Limb (tissue), 2 donors: ENCODE data around the gene TSHZ1.
A peak's percentile ranks its signal among the peaks of the same experiment; 100 is the strongest.

ENCODE experiments used
- DNase-seq, 2 donors: peaks; one replicate each; pipeline ENCODE4 v3.0.0-alpha.2; 2016; ENCODE audit errors: extremely low spot score in 2 of 2

TSHZ1 gene

GRCh38 chr18:75210274-75211001 lies at the start of gene TSHZ1:
Gene TSHZ1 (plus strand): TSS chr18:75210797. CDS start chr18:75211877, 1,080 bp downstream.
- DNase-seq: peak; percentile 80 to 90

GRCh38 chr18:75161256-75162028 lies 49.2 kb upstream of the TSHZ1 start:
- DNase-seq: no peak

- DNase-seq: no peak
These were observed 48.1 kb upstream of the TSHZ1 start for GRCh38 chr18:75162467-75162866.

- no peak for DNase-seq
These were observed 47.6 kb upstream of the TSHZ1 start for GRCh38 chr18:75162978-75163377.

GRCh38 chr18:75163736-75164135 lies 46.9 kb upstream of the TSHZ1 start:
- no peak for DNase-seq

GRCh38 chr18:75164479-75164878 lies 46.1 kb upstream of the TSHZ1 start:
- DNase-seq: no peak

GRCh38 chr18:75165926-75166325 lies 44.7 kb upstream of the TSHZ1 start:
- no peak for DNase-seq

GRCh38 chr18:75167137-75167536 lies 43.5 kb upstream of the TSHZ1 start:
- DNase-seq: no peak

GRCh38 chr18:75167759-75168618 lies 42.6 kb upstream of the TSHZ1 start:
- no peak for DNase-seq

- DNase-seq: no peak
These were observed 42.0 kb upstream of the TSHZ1 start for GRCh38 chr18:75168619-75169018.

GRCh38 chr18:75169411-75169810 lies 41.2 kb upstream of the TSHZ1 start:
- no peak for DNase-seq

GRCh38 chr18:75170022-75170789 lies 40.4 kb upstream of the TSHZ1 start:
- no peak for DNase-seq

GRCh38 chr18:75170916-75171315 lies 39.7 kb upstream of the TSHZ1 start:
- DNase-seq: no peak

GRCh38 chr18:75172299-75173124 lies 38.1 kb upstream of the TSHZ1 start:
- no peak for DNase-seq

- no peak for DNase-seq
These were observed 37.5 kb upstream of the TSHZ1 start for GRCh38 chr18:75173125-75173432.

GRCh38 chr18:75173738-75174137 lies 36.9 kb upstream of the TSHZ1 start:
- no peak for DNase-seq

GRCh38 chr18:75176849-75177248 lies 33.7 kb upstream of the TSHZ1 start:
- DNase-seq: no peak

GRCh38 chr18:75178376-75178775 lies 32.2 kb upstream of the TSHZ1 start:
- DNase-seq: no peak

- no peak for DNase-seq
These were observed 30.6 kb upstream of the TSHZ1 start for GRCh38 chr18:75179819-75180600.

- no peak for DNase-seq
These were observed 27.1 kb upstream of the TSHZ1 start for GRCh38 chr18:75183524-75183923.
